HL-60 (cell line): ENCODE measurements around the gene XKR7.

Experiments used
- GABPA ChIP-seq: IDR thresholded peaks from 2 replicates; pipeline ENCODE4 v1.6.1; 2012; ENCODE audit warnings: low read depth
- POLR2AphosphoS5 ChIP-seq: IDR thresholded peaks from 2 replicates; pipeline ENCODE4 v1.6.1; 2012; ENCODE audit warnings: low read depth
- TF ChIP-seq, protein P1 (sequence below): IDR thresholded peaks from one replicate; pipeline ENCODE4 v1.5.1; 2011; ENCODE audit warnings: low read length, control low read depth, inconsistent platforms; ENCODE audit not compliant: insufficient read depth

GRCh38 chr20:31948008-31948407 is 19.9 kb upstream of the XKR7 start:
- TF ChIP-seq GABPA (no peak), POLR2AphosphoS5 (no peak)
- TF ChIP-seq, protein P1, sequence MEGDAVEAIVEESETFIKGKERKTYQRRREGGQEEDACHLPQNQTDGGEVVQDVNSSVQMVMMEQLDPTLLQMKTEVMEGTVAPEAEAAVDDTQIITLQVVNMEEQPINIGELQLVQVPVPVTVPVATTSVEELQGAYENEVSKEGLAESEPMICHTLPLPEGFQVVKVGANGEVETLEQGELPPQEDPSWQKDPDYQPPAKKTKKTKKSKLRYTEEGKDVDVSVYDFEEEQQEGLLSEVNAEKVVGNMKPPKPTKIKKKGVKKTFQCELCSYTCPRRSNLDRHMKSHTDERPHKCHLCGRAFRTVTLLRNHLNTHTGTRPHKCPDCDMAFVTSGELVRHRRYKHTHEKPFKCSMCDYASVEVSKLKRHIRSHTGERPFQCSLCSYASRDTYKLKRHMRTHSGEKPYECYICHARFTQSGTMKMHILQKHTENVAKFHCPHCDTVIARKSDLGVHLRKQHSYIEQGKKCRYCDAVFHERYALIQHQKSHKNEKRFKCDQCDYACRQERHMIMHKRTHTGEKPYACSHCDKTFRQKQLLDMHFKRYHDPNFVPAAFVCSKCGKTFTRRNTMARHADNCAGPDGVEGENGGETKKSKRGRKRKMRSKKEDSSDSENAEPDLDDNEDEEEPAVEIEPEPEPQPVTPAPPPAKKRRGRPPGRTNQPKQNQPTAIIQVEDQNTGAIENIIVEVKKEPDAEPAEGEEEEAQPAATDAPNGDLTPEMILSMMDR, result no peak
